ENCODE results near the gene UBE2R2. TPM values are rescaled to one million over a fixed set of nuclear protein-coding genes. Genes with fewer than 3 reads are reported as not detected.

Gene UBE2R2
- total RNA-seq, 5 donors from 2014 or later (not counting 1 experiment from before 2014, with no cell fraction given): 23.8 to 29.3 (median 28.1) TPM

DNA sequence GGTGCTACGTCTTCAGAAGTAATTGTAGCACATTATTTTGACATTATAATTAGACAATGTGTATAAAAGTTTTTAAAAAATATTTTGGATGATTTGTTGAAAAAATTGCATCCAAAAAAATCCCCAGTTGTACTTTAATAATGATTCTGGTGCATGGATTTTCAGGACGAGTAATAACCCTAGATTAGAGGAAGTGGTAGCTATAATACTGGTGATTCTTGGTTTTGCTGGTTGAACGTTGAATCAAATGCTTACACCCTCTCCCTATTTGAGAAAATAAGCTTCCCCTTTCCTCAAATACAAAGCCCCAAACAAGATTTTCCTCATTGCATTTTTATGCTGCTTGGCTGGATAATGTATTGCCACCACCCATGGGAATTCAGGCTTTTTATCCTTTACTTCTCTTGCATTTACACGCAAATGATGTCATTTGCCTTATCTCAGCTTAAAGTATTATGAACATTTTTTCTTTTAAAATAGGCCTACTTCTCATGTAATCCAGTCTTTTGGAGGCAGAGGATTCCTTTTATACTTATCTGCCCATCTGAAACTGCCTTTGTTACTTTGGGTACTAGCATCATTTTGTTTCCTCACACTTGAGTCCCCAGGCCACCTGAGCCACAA is 86.3 kb downstream of the UBE2R2 start:
- H3K4me3 ChIP-seq (ENCODE audit: control insufficient read depth in 1 of 2, extremely low read depth in 1 of 2, low read length in 1 of 2): no peak overlapping the region
- Mint-ChIP-seq H3K4me3 (no peak overlapping the region), H3K36me3 (peaks cover 30% of the 10 kb centered on the region), H3K4me1 (peaks cover 20 to 25% (median 22%) of the 10 kb centered on the region in 3 donors), H3K27me3 (no peaks in the 10 kb centered on the region), H3K27ac (peak overlapping the region in 1 of 2 donors; percentile 11), H3K9me3 (no peaks in the 10 kb centered on the region)
- no peaks in the 10 kb centered on the region for H3K27me3 ChIP-seq (replicated peaks in 1 of 2; ENCODE audit: control insufficient read depth in 2 of 2, extremely low read depth in 1 of 2, insufficient read depth in 2 of 2, low read length in 1 of 2)
- DNase-seq (no peak), ATAC-seq (replicated peaks in 1 of 4) (no peak)
- peaks cover 7 to 23% of the 10 kb centered on the region in 2 donors for H3K36me3 ChIP-seq (ENCODE audit: control insufficient read depth in 2 of 2, extremely low read depth in 1 of 2, insufficient read depth in 1 of 2, low read length in 1 of 2)
- H3K4me1 ChIP-seq (ENCODE audit: control insufficient read depth in 1 of 2, extremely low read depth in 1 of 2, insufficient read depth in 2 of 2, low read length in 2 of 2): peaks cover 0 to 2% of the 10 kb centered on the region in 2 experiments
- ChIA-PET CTCF (no interaction called here), POLR2A (no interaction called here)
- H3K27ac ChIP-seq (ENCODE audit: low read length): no peak overlapping the region
- H3K9me3 ChIP-seq: no peaks in the 10 kb centered on the region
- WGBS (ENCODE audit: insufficient coverage): no CpG with 5 or more reads among the region's 4 CpGs

GRCh38 chr9:33905137-33905536 is 88.2 kb downstream of the UBE2R2 start:
- no peak overlapping the region for H3K27ac ChIP-seq (ENCODE audit: low read length)
- WGBS (ENCODE audit: insufficient coverage): no CpG with 5 or more reads among the region's 1 CpG
- no peaks in the 10 kb centered on the region for H3K27me3 ChIP-seq (replicated peaks in 1 of 2; ENCODE audit: control insufficient read depth in 2 of 2, extremely low read depth in 1 of 2, insufficient read depth in 2 of 2, low read length in 1 of 2)
- ChIA-PET POLR2A (no interaction called here), CTCF (interaction anchor here in 1 of 2 donors (0.6 kb wide), 1 partner anchor 108 kb away, joined by 3 read pairs; no protein-coding TSS in a partner anchor)
- DNase-seq: no peak
- no peaks in the 10 kb centered on the region for H3K9me3 ChIP-seq
- no peaks in the 10 kb centered on the region for H3K9me3 Mint-ChIP-seq
- no peak for ATAC-seq (replicated peaks in 1 of 4)
- no peak overlapping the region for H3K4me3 ChIP-seq (ENCODE audit: control insufficient read depth in 1 of 2, extremely low read depth in 1 of 2, low read length in 1 of 2)
- peaks cover 20 to 25% (median 22%) of the 10 kb centered on the region in 3 donors for H3K4me1 Mint-ChIP-seq
- no peak overlapping the region for H3K27ac Mint-ChIP-seq
- H3K36me3 Mint-ChIP-seq: peaks cover 30% of the 10 kb centered on the region
- H3K4me1 ChIP-seq (ENCODE audit: control insufficient read depth in 1 of 2, extremely low read depth in 1 of 2, insufficient read depth in 2 of 2, low read length in 2 of 2): peaks cover 0 to 2% of the 10 kb centered on the region in 2 experiments
- H3K36me3 ChIP-seq (ENCODE audit: control insufficient read depth in 2 of 2, extremely low read depth in 1 of 2, insufficient read depth in 1 of 2, low read length in 1 of 2): peaks cover 7 to 22% of the 10 kb centered on the region in 2 donors
- H3K4me3 Mint-ChIP-seq: no peak overlapping the region
- H3K27me3 Mint-ChIP-seq: no peaks in the 10 kb centered on the region

- Mint-ChIP-seq H3K27ac (no peak overlapping the region), H3K36me3 (peaks cover 22% of the 10 kb centered on the region), H3K4me3 (no peak overlapping the region), H3K27me3 (no peaks in the 10 kb centered on the region), H3K9me3 (no peaks in the 10 kb centered on the region), H3K4me1 (peaks cover 19 to 24% (median 20%) of the 10 kb centered on the region in 3 donors)
- ChIA-PET CTCF (no interaction called here), POLR2A (no interaction called here)
- no peak overlapping the region for H3K4me3 ChIP-seq (ENCODE audit: control insufficient read depth in 1 of 2, extremely low read depth in 1 of 2, low read length in 1 of 2)
- DNase-seq (no peak), ATAC-seq (replicated peaks in 1 of 4) (no peak)
- peaks cover 7 to 12% of the 10 kb centered on the region in 2 donors for H3K36me3 ChIP-seq (ENCODE audit: control insufficient read depth in 2 of 2, extremely low read depth in 1 of 2, insufficient read depth in 1 of 2, low read length in 1 of 2)
- H3K27me3 ChIP-seq (replicated peaks in 1 of 2; ENCODE audit: control insufficient read depth in 2 of 2, extremely low read depth in 1 of 2, insufficient read depth in 2 of 2, low read length in 1 of 2): no peaks in the 10 kb centered on the region
- H3K27ac ChIP-seq (ENCODE audit: low read length): no peak overlapping the region
- H3K4me1 ChIP-seq (ENCODE audit: control insufficient read depth in 1 of 2, extremely low read depth in 1 of 2, insufficient read depth in 2 of 2, low read length in 2 of 2): peaks cover 0 to 2% of the 10 kb centered on the region in 2 experiments
- 100% methylated on average over 1 of the region's 2 CpGs for WGBS (ENCODE audit: insufficient coverage)
- H3K9me3 ChIP-seq: no peaks in the 10 kb centered on the region
Measured at GRCh38 chr9:33906769-33907168, 89.8 kb downstream of the UBE2R2 start.

- H3K27ac Mint-ChIP-seq: no peak overlapping the region
- H3K36me3 ChIP-seq (ENCODE audit: control insufficient read depth in 2 of 2, extremely low read depth in 1 of 2, insufficient read depth in 1 of 2, low read length in 1 of 2): peaks cover 7 to 8% of the 10 kb centered on the region in 2 donors
Measured at GRCh38 chr9:33907347-33907746, 90.4 kb downstream of the UBE2R2 start.

GRCh38 chr9:33908114-33908513 is 91.2 kb downstream of the UBE2R2 start:
- Histone ChIP-seq H3K4me1 (ENCODE audit: control insufficient read depth in 1 of 2, extremely low read depth in 1 of 2, insufficient read depth in 2 of 2, low read length in 2 of 2) (peaks cover 0 to 2% of the 10 kb centered on the region in 2 experiments), H3K36me3 (ENCODE audit: control insufficient read depth in 2 of 2, extremely low read depth in 1 of 2, insufficient read depth in 1 of 2, low read length in 1 of 2) (peaks cover 7 to 12% of the 10 kb centered on the region in 2 donors), H3K27me3 (replicated peaks in 1 of 2; ENCODE audit: control insufficient read depth in 2 of 2, extremely low read depth in 1 of 2, insufficient read depth in 2 of 2, low read length in 1 of 2) (no peaks in the 10 kb centered on the region), H3K27ac (ENCODE audit: low read length) (no peak overlapping the region), H3K4me3 (ENCODE audit: control insufficient read depth in 1 of 2, extremely low read depth in 1 of 2, low read length in 1 of 2) (no peak overlapping the region), H3K9me3 (no peaks in the 10 kb centered on the region)
- ATAC-seq (replicated peaks in 1 of 4) (no peak), DNase-seq (no peak)
- ChIA-PET CTCF (interaction anchor here (0.6 to 0.7 kb wide), 3 partner anchors 16 to 1055 kb away, joined by 3 to 7 read pairs (median 4); no protein-coding TSS in a partner anchor), POLR2A (no interaction called here)
- no peaks in the 10 kb centered on the region for H3K27me3 Mint-ChIP-seq
- peaks cover 19 to 24% (median 20%) of the 10 kb centered on the region in 3 donors for H3K4me1 Mint-ChIP-seq
- WGBS (ENCODE audit: insufficient coverage): no CpG with 5 or more reads among the region's 3 CpGs
- H3K27ac Mint-ChIP-seq: peak overlapping the region in 1 of 2 donors; percentile 19
- no peak overlapping the region for H3K4me3 Mint-ChIP-seq
- H3K9me3 Mint-ChIP-seq: no peaks in the 10 kb centered on the region
- peaks cover 19% of the 10 kb centered on the region for H3K36me3 Mint-ChIP-seq

More at GRCh38 chr9:33907347-33907746, 90.4 kb downstream of the UBE2R2 start:
- CTCF ChIA-PET: interaction anchor here (0.6 to 0.7 kb wide), 3 partner anchors 16 to 1056 kb away, joined by 3 to 7 read pairs (median 4); no protein-coding TSS in a partner anchor
- DNase-seq (no peak), ATAC-seq (replicated peaks in 1 of 4) (no peak)
- H3K27ac ChIP-seq (ENCODE audit: low read length): no peak overlapping the region
- H3K4me3 ChIP-seq (ENCODE audit: control insufficient read depth in 1 of 2, extremely low read depth in 1 of 2, low read length in 1 of 2): no peak overlapping the region
- Mint-ChIP-seq H3K4me3 (no peak overlapping the region), H3K27me3 (no peaks in the 10 kb centered on the region), H3K4me1 (peaks cover 19 to 24% (median 20%) of the 10 kb centered on the region in 3 donors), H3K9me3 (no peaks in the 10 kb centered on the region), H3K36me3 (peaks cover 20% of the 10 kb centered on the region)
- no peaks in the 10 kb centered on the region for H3K27me3 ChIP-seq (replicated peaks in 1 of 2; ENCODE audit: control insufficient read depth in 2 of 2, extremely low read depth in 1 of 2, insufficient read depth in 2 of 2, low read length in 1 of 2)
- H3K4me1 ChIP-seq (ENCODE audit: control insufficient read depth in 1 of 2, extremely low read depth in 1 of 2, insufficient read depth in 2 of 2, low read length in 2 of 2): peaks cover 0 to 2% of the 10 kb centered on the region in 2 experiments
- 83% methylated on average over 1 of the region's 4 CpGs for WGBS (ENCODE audit: insufficient coverage)
- POLR2A ChIA-PET: no interaction called here
- no peaks in the 10 kb centered on the region for H3K9me3 ChIP-seq

- Histone ChIP-seq H3K36me3 (ENCODE audit: control insufficient read depth in 2 of 2, extremely low read depth in 1 of 2, insufficient read depth in 1 of 2, low read length in 1 of 2) (peaks cover 5 to 18% of the 10 kb centered on the region in 2 donors), H3K4me3 (ENCODE audit: control insufficient read depth in 1 of 2, extremely low read depth in 1 of 2, low read length in 1 of 2) (no peak overlapping the region), H3K27me3 (replicated peaks in 1 of 2; ENCODE audit: control insufficient read depth in 2 of 2, extremely low read depth in 1 of 2, insufficient read depth in 2 of 2, low read length in 1 of 2) (no peaks in the 10 kb centered on the region), H3K9me3 (no peaks in the 10 kb centered on the region), H3K4me1 (ENCODE audit: control insufficient read depth in 1 of 2, extremely low read depth in 1 of 2, insufficient read depth in 2 of 2, low read length in 2 of 2) (peaks cover 0 to 2% of the 10 kb centered on the region in 2 experiments), H3K27ac (ENCODE audit: low read length) (no peak overlapping the region)
- no peak overlapping the region for H3K27ac Mint-ChIP-seq
- no peak overlapping the region for H3K4me3 Mint-ChIP-seq
- 100% methylated on average over 2 of the region's 4 CpGs for WGBS (ENCODE audit: insufficient coverage)
- CTCF ChIA-PET: no interaction called here
- no peaks in the 10 kb centered on the region for H3K9me3 Mint-ChIP-seq
- peaks cover 16% of the 10 kb centered on the region for H3K36me3 Mint-ChIP-seq
- H3K27me3 Mint-ChIP-seq: no peaks in the 10 kb centered on the region
- ATAC-seq (replicated peaks in 1 of 4) (no peak), DNase-seq (no peak)
- peaks cover 15 to 21% (median 16%) of the 10 kb centered on the region in 3 donors for H3K4me1 Mint-ChIP-seq
- POLR2A ChIA-PET: no interaction called here
Measured at GRCh38 chr9:33908749-33909148, 91.8 kb downstream of the UBE2R2 start.

Data from T-cell (primary cell).